T-helper 1 cell treated with Interleukin-12 subunit alpha and Interleukin-12 subunit beta and Interleukin-4 antibody, amounts not matched to agents 30 μg/mL and 1 μg/mL, for 36 hours (primary cell): Measurements from ENCODE around the gene ZNF350.

Source experiments
- H3K27ac Mint-ChIP-seq: one replicate; pipeline ENCODE4 v1.8.0; 2021; ENCODE audit warnings: mild to moderate bottlenecking, mixed read lengths
- H3K27me3 Mint-ChIP-seq: one replicate; pipeline ENCODE4 v1.8.0; 2021; ENCODE audit warnings: low read depth, mixed read lengths
- H3K36me3 Mint-ChIP-seq: one replicate; pipeline ENCODE4 v1.8.0; 2021; ENCODE audit warnings: low read depth, mixed read lengths
- H3K4me1 Mint-ChIP-seq: one replicate; pipeline ENCODE4 v1.8.0; 2021; ENCODE audit warnings: low read depth, mixed read lengths
- H3K4me3 Mint-ChIP-seq: one replicate; pipeline ENCODE4 v1.8.0; 2021; ENCODE audit warnings: mild to moderate bottlenecking, moderate library complexity, mixed read lengths
- H3K9me3 Mint-ChIP-seq: one replicate; pipeline ENCODE4 v1.8.0; 2021; ENCODE audit warnings: mixed read lengths

ZNF350 gene

DNA sequence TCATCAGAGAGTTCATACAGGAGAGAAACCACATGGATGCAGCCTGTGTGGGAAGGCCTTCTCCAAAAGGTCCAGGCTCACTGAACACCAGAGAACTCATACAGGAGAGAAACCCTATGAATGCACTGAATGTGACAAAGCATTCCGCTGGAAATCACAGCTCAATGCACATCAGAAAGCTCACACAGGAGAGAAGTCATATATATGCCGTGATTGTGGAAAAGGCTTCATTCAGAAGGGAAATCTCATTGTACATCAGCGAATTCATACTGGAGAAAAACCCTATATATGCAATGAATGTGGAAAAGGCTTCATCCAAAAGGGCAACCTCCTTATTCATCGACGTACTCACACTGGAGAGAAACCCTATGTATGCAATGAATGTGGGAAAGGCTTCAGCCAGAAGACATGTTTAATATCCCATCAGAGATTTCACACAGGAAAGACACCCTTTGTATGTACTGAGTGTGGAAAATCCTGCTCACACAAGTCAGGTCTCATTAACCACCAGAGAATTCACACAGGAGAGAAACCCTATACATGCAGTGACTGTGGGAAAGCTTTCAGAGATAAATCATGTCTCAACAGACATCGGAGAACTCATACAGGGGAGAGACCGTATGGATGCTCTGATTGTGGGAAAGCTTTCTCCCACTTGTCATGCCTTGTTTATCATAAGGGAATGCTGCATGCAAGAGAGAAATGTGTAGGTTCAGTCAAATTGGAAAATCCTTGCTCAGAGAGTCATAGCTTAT, 41.7 kb downstream of the ZNF350 start:
- Mint-ChIP-seq H3K27ac (no peak overlapping the region), H3K4me3 (no peak overlapping the region), H3K4me1 (no peaks in the 10 kb centered on the region), H3K27me3 (no peaks in the 10 kb centered on the region), H3K9me3 (peaks cover 90% of the 10 kb centered on the region), H3K36me3 (peaks cover 71% of the 10 kb centered on the region)

- Mint-ChIP-seq H3K9me3 (peaks cover 72% of the 10 kb centered on the region), H3K36me3 (peaks cover 83% of the 10 kb centered on the region), H3K27ac (no peak overlapping the region), H3K27me3 (no peaks in the 10 kb centered on the region), H3K4me1 (no peaks in the 10 kb centered on the region), H3K4me3 (no peak overlapping the region)
These were observed 47.7 kb downstream of the ZNF350 start for GRCh38 chr19:51938936-51939335.

- Mint-ChIP-seq H3K36me3 (peaks cover 62% of the 10 kb centered on the region), H3K27me3 (no peaks in the 10 kb centered on the region), H3K4me1 (peaks cover 12% of the 10 kb centered on the region), H3K9me3 (peaks cover 60% of the 10 kb centered on the region), H3K4me3 (no peak overlapping the region), H3K27ac (no peak overlapping the region)
These were observed 54.7 kb downstream of the ZNF350 start for GRCh38 chr19:51931921-51932320.

- H3K9me3 Mint-ChIP-seq = peaks cover 69% of the 10 kb centered on the region
- H3K27me3 Mint-ChIP-seq = no peaks in the 10 kb centered on the region
- H3K4me1 Mint-ChIP-seq = peaks cover 17% of the 10 kb centered on the region
- peaks cover 40% of the 10 kb centered on the region for H3K36me3 Mint-ChIP-seq
- peak overlapping the region; percentile 92 for H3K27ac Mint-ChIP-seq
- H3K4me3 Mint-ChIP-seq = peak overlapping the region; percentile 99
These were observed 58.8 kb downstream of the ZNF350 start for GRCh38 chr19:51927859-51928258.

DNA sequence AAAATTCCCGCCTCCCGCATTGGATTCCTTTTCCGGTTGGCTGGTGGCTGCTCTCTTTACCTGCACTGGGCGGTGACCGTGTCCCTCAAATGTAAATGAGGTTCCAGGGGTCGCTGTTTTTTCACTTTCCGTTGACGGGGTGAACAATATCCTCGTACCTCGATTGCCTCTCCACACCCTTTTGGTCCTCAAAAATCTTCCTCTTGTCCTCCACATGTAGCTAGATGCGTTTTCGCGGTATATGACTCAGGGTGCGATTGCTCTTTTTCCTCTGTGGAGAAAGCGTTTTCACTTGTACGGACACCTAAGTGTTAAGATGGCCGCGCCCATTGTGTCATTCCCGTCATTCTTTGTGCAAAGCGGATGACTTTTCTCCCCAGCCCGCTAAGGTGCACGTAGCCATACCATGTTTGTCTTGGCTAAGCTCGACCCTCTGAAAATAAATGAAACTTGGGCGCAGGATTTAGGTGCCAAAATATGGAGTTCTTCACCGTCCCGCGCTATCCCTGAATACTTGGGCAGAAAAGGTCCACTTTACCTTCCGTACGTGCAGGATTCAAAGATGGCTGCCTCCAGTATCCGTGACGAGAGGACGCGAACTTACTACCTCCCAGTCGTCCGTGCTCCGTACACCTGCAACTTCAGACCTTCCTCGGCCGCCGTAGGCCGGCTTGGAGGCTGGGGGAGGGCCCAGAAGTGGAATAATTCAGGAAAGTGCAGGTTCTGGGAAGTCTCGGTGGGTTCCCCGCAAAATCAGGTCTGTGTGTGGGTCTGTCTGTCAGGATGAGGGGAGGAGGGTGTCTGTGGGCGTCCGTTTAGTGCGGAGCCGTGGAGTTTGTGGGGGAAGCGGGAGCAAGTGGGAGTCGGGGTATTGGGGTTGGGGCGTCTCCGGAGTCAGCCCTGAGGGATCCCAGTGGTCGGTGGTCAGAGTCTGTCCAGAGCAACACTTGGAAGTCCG, 59.6 kb downstream of the ZNF350 start, which contains the start of gene ZNF613:
Gene ZNF613, plus strand, starts transcription at position 689 of the 958 bp plus-strand sequence. CDS start 8,749 bp downstream, outside the sequence.
- H3K36me3 Mint-ChIP-seq = peaks cover 41% of the 10 kb centered on the region
- H3K27me3 Mint-ChIP-seq = no peaks in the 10 kb centered on the region
- peak within 1 kb of the TSS; percentile 99 for H3K4me3 Mint-ChIP-seq
- peaks cover 17% of the 10 kb centered on the region for H3K4me1 Mint-ChIP-seq
- peaks cover 75% of the 10 kb centered on the region for H3K9me3 Mint-ChIP-seq
- peak within 1 kb of the TSS; percentile 92 for H3K27ac Mint-ChIP-seq

DNA sequence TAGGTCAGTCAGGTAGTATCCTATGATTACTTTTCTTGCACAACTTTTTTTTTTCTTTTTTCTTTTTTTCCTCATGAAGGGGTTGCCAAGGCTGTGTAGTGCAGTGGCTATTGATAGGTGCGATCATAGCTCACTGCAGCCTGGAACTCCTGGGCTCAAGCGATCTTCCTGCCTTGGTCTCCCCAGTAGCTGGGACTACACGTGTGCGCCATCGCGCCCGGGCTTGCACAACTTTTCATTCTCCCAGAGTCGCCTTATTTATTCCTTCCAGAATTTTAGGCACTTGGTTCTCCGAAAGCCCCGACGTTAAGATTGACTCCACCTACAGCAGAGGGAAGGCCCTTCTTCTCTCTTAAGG, 60.2 kb downstream of the ZNF350 start:
- Mint-ChIP-seq H3K4me3 (peak overlapping the region; percentile 99), H3K4me1 (peaks cover 17% of the 10 kb centered on the region), H3K27ac (peak overlapping the region; percentile 92), H3K9me3 (peaks cover 76% of the 10 kb centered on the region), H3K27me3 (no peaks in the 10 kb centered on the region), H3K36me3 (peaks cover 40% of the 10 kb centered on the region)

DNA sequence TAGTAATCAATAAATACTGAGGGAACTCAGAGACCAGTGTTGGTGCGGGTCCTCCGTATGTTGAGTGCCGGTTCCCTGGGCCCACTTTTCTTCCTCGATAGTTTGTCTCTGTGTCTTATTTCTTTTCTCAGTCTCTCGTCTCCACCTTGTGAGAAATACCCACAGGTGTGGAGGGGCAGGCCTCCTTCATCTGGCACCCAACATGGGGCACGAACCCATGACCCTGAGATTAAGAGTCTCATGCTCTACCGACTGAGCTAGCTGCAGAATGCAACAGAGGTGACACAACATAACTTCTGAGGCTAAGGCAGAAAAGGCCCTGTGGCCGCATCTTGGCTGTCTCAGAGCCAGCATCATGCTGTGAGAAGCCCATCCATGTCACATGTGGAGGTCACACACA, 64.7 kb downstream of the ZNF350 start:
- peaks cover 68% of the 10 kb centered on the region for H3K9me3 Mint-ChIP-seq
- peaks cover 5% of the 10 kb centered on the region for H3K4me1 Mint-ChIP-seq
- no peak overlapping the region for H3K27ac Mint-ChIP-seq
- no peak overlapping the region for H3K4me3 Mint-ChIP-seq
- no peaks in the 10 kb centered on the region for H3K27me3 Mint-ChIP-seq
- H3K36me3 Mint-ChIP-seq = peaks cover 14% of the 10 kb centered on the region

DNA sequence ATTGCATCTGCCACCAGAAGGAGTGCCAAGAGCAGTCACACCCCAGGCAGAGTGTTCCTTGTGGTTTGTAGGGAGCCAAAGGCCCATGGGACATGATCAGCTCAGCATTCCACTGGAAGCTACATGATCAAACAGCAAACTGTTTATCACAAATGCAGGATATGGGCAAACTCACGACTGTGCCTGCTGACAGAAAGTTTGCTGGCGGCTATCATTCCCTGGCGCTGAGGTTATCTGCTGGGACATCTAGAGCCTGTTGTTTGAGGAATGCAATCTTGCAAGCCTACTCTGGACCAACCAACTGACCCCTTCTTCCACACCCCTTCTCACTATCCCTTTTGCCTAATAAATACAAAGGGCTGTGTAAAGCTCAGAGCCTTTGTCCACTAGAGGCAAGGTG, 67.0 kb downstream of the ZNF350 start:
- Mint-ChIP-seq H3K36me3 (peaks cover 11% of the 10 kb centered on the region), H3K4me3 (no peak overlapping the region), H3K4me1 (no peaks in the 10 kb centered on the region), H3K9me3 (peaks cover 74% of the 10 kb centered on the region), H3K27me3 (no peaks in the 10 kb centered on the region), H3K27ac (no peak overlapping the region)

DNA sequence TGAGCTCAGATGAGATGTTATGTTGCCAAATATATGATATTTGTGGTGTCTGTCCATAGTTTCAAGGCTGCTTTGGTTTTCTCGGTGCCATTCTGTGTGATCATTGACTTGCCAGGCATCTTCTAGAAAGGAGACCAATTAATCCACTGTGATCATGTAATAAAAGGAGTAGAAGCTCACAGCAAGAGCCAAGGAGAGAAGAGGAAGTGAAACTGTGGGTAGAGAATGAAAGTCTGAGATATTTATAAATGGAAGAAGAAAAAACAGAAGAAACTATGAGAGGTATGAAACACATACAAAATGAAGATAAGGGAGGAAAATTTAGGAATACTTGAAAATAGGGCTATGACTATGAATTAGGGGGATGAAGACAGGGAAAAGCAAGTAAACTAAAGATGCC, 70.5 kb downstream of the ZNF350 start:
- no peaks in the 10 kb centered on the region for H3K4me1 Mint-ChIP-seq
- no peak overlapping the region for H3K27ac Mint-ChIP-seq

DNA sequence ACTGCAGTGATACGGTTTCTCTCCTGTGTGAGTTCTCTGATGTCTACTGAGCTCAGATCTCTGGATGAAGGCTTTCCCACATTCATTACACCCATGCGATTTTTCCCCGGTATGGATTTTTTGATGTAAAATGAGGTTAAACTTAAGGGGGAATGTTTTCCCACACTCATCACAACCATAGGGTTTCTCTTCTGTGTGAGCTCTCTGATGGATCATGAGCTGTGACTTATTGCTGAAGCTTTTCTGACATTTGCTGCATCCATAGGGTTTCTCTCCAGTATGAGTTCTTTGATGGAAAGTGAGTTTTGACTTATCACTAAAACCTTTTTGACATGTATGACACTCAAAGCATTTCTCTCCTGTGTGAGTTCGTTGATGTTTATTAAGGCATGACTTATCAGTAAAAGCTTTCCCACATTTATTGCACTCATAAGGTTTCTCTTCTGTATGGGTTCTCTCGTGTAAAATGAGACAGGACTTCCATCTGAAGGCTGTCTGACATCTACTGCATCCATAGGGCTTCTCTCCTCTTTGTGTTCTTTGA, 71.2 kb downstream of the ZNF350 start:
- Mint-ChIP-seq H3K36me3 (peaks cover 3% of the 10 kb centered on the region), H3K4me3 (no peak overlapping the region), H3K4me1 (no peaks in the 10 kb centered on the region), H3K27ac (no peak overlapping the region), H3K9me3 (peaks cover 64% of the 10 kb centered on the region), H3K27me3 (no peaks in the 10 kb centered on the region)

More for the DNA sequence above, 70.5 kb downstream of the ZNF350 start:
- Mint-ChIP-seq H3K27me3 (no peaks in the 10 kb centered on the region), H3K9me3 (peaks cover 69% of the 10 kb centered on the region), H3K36me3 (peaks cover 3% of the 10 kb centered on the region), H3K4me3 (no peak overlapping the region)
